Fibroblast of peridontal ligament (primary cell): ENCODE measurements around the gene GPR142.

Source experiments
- DNase-seq: peaks from one replicate; pipeline ENCODE4 v3.0.0-alpha.2; 2010; ENCODE audit errors: extremely low read depth

Gene GPR142

GRCh38 chr17:74369665-74370490 lies 2.6 kb downstream of the GPR142 start:
- no peak for DNase-seq

DNA sequence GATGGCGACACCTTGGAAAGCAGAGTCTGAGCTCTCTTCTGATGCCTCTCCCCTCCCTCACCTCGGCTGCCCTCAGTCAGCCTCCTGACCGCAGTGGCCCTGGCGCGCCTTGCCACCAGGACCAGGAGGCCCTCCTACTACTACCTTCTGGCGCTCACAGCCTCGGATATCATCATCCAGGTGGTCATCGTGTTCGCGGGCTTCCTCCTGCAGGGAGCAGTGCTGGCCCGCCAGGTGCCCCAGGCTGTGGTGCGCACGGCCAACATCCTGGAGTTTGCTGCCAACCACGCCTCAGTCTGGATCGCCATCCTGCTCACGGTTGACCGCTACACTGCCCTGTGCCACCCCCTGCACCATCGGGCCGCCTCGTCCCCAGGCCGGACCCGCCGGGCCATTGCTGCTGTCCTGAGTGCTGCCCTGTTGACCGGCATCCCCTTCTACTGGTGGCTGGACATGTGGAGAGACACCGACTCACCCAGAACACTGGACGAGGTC lies 4.4 kb downstream of the GPR142 start:
- DNase-seq, result no peak

GRCh38 chr17:74372426-74372825 lies 5.1 kb downstream of the GPR142 start:
- no peak for DNase-seq

GRCh38 chr17:74373838-74374606 lies 6.7 kb downstream of the GPR142 start:
- no peak for DNase-seq

DNA sequence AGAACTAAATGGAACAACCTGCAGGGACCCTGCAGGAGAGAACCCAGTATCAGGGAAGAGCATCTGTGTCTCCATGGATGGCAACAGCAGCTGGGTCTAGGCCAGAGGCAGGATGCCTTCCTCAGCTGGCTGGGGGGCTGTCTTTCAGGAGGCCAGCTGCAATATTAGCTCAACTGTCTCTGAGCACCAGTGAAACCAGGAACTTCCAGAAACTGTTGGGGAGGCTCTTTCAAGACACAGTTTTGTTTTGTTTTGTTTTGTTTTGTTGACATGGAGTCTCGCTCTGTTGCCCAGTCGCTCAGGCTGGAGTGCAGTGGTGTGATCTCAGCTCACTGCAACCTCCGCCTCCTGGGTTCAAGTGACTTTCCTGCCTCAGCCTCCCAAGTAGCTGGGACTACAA lies 7.6 kb downstream of the GPR142 start:
- DNase-seq, result no peak

DNA sequence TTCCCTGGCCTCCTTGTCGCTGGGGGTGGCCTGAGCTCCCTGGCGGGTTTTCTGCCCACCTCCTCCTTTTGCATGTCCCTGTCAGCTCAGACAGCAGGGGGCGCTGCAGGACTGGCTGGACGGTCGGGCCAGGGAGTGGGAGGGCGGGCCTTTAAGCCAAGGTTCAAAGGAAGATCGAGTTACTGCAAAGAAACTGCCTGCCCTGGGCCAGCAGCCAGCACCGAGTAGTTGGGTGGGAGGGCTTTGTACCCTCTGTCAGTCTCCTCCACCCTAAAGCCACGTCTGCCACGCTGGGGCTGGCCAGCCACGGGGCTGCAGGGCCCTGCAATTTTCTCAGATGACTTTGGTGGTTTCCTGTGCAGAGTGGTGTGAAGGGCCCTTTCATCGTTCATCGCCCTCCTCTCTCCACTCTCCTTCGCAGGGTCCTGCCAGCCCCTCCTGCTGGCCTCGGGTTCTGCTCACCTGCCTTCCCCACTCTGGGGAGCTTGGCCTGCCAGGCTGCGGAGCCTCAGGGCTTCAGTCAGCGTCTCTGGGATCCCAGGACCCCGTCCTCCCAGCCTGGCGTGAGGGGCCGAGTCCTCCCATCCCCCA lies 12.3 kb downstream of the GPR142 start:
- DNase-seq, result peak; percentile 9

DNA sequence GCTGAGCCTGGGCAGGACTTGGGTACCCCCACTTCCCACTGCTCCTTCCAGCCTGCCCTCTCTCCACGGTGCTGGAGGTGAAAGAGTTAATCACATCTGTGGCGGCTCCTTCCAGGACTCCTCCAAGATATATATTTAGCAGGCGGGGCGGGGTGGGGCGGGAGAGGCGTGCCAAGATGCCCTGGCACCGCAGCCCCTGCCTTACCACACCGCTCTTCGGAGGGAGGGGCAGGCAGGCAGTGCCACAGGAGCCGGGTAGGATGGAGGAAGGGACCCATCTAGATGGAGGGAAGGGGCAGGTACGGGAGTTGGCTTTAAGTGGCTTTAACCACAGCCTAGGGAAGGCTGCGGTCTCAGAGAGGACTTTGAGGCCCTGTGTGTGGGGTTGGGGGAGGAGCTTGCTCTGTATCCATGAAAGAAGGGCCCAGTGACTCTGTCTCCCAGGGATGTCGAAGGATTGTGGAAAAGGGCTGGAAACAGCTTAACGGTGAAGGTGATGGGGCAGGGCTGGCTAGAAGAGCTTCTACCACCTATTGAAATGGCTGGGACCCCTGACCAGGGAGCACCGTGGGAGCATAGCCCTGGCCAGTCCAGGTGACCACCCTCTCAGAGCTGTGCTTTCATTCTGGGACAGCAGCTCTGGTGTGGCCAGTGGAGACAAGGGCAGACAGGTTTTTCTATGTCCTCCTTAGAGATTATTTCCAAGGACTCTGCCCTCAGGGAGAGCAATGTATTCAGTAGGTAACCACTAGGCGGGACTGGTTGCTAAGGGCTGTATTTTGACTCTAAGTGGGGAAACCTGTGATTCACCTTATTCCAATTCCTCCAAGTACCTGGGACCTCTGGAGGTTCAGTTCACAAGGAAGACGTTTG lies 13.0 kb downstream of the GPR142 start:
- no peak for DNase-seq

DNA sequence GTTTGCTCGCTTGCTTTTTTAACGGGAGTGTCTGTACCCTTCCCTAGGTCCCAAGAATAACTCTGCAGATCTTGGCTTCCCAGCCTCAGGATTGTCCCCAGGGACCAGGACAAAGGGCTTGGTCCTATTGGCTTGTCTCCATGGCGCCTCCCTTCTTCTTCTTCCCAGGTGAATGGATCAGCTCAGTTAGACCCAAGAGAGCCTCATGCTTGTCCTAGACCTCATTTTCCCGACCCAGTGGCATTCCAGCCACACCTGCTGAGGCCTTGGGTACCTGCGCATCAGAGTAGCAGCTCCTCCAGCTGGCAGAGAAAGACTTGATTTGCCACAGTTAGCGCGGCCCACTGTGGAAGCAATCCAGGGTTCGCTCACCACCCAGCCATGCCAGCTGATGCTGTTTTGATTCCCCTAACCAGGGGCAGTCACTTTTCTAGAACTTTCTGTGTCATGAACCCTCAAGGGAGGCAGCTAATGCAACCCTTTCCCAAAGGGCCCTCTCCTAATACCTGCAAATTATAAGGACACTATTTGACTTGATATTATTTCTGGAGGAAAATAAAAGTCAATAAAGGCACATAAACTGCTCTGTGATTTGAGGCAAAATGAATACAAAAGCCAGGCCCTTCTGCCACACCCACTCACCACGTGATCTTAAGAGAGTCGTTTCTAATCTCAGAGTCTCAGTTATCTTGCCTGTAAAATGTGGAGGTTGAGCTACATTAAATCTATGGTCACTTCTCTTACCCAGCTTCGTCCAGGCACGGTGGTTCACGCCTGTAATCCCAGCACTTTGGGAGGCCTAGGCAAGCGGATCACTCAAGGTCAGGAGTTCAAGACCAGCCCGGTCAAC lies 13.9 kb downstream of the GPR142 start:
- no peak for DNase-seq

DNA sequence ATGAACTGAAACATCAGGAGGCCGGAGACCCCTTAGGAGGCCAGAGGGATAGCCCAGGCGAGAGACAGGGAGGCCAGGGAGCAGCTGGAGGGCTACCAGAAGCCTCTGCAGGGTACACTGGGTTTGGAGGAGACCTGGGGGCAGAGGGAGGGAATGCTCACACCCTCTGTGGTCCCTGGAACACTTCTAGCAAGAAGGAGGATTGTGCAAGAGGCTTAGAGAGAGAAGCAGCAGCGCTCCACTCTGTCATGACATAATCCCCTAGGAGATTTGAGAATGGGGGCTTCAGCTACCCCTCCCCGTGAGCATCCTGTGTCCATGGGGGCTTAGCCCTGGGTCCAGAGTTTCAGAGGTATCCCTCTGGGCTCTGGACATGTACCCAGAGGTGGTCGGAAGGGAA lies 15.8 kb downstream of the GPR142 start:
- no peak for DNase-seq

DNA sequence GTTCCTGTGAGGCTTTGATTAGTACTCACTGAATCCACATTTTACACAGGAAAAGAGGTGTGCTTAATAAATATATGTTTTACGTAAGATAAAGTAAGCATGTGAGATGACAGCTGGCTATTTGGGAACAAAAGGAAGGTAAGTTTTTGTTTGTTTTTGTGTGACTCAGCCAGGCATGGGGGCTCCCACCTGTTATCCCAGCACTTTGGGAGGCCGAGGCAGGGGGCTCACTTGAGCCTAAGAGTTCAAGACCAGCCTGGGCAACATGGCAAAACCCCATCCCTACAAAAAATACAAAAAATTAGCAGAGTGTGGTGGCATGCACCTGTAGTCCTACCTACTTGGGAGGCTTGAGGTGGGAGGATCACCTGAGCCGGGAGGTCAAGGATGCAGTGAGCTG lies 17.9 kb downstream of the GPR142 start:
- DNase-seq, result no peak

DNA sequence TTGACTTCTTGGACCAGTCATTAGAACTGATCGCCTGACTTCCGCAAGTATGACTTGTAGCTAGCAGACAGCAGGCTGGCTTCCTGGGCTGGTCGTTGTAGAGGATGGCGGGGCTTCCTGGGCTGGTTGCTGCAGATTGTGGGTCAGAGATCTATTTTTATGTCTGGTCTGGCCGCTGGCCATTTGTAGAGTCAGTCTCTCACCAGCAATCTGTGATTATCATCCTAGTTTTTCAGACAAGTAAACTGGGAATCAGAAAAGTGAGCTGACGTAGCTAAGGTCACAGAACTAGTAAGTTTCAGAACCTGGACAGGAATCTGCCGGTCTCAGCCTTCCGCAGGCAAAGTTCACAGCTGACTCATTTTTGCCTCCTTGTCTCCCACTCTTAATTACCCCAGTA lies 19.1 kb downstream of the GPR142 start:
- no peak for DNase-seq

GRCh38 chr17:74387365-74388218 lies 20.3 kb downstream of the GPR142 start:
- no peak for DNase-seq

DNA sequence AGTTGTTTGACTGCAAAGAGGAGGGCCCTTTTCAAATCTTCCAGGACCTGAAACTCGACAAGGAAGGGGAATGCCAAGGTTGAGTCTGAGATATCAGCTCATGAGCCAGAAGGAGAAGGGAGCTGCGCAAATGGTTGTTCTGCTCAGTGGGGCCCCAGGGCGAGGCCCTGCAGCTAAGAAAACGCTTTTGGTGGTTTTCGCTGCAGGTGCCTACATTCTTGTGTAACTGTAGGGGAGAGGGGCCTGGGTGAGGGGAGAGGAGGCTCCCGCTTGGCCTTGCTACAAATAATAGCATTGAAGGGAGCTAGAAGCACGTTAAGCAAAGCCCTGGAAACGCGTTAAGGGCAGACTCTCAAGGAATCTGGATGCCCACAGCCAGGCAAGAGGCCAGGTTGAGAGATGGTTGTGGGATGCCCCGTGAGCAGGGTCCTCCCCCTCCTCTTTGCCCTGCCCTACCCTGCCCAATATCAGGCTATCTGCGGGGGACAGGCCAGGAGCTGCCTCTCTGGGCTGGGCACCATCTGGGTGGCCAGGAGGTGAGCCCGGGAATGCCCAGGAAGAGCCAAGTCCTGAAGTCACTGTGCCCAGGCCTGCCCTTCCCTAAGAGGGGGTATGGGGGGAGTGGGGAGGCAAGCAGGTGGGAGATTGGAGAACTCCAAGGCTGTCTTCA lies 21.9 kb downstream of the GPR142 start:
- no peak for DNase-seq

GRCh38 chr17:74389937-74390679 lies 22.8 kb downstream of the GPR142 start:
- DNase-seq, result no peak

DNA sequence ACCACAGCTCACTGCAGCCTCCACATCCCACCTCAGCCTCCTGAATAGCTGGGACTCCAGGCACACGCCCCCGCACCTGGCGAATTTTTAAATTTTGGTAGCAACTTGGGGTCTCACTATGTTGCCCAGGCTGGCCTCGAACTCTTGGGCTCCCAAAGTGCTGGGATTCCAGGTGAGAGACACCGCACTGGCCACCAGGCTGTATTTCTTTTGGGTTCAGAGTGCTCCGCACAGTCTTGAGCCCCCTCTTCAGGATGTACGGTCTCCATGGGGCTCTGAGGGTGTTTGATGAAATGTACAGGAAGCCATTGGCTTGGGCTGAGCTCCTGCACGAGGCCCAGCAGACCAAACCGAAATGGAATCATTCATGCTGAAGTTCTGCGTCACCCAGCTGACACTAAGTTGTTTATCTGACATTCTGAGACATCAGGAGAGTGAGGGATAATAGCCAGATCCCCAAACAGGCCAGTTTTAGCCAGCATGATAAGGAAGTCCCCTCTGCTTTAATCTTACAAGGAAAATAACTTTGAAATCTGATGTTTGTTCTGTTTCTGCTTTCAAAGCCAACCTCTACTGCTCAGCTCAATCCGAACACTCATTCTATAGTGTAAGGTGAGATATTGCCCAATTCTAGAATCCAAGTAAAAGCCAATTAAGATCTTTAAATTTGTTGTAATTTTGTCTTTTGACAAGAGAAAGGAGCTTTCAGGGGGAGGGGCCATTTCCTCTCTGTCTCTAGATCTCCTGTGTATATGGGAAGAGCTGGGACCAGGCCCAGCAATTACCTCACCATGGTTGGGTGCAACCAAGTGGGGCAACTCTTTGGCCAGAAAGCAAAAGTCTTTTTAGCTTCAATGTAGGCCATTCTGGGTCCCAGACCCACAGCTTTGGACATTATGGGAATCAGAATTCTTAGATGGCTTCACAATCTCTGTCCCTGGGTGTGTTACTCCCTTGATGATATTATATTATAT lies 23.7 kb downstream of the GPR142 start:
- no peak for DNase-seq

GRCh38 chr17:74391771-74392170 lies 24.5 kb downstream of the GPR142 start:
- no peak for DNase-seq

GRCh38 chr17:74392848-74393247 lies 25.5 kb downstream of the GPR142 start:
- DNase-seq, result no peak
